Esophagus mucosa (tissue), 1 donor: ENCODE measurements around the gene HCRT. TPM values are rescaled to one million over a fixed set of nuclear protein-coding genes. Genes with fewer than 3 reads are reported as not detected.
A peak's percentile ranks its signal among the peaks of the same experiment; 100 is the strongest.
"Not testable (repeated sequence)": the region's sequence is repeated elsewhere in the genome, so short reads cannot be mapped to it uniquely, and the experiment has no call there.

Experiments
- ATAC-seq: fragments of 200-7000 bp; cut with Tn5 transposase; one replicate; pipeline ENCODE4 v1.9.1; 2020
- total RNA-seq: library from RNA; stranded (reverse); gene quantifications from one replicate; pipeline ENCODE4 v1.2.4, GENCODE V29; 2023
- donor health status: DM: yes; HTN: yes; CAD: no.

Gene HCRT, protein sequence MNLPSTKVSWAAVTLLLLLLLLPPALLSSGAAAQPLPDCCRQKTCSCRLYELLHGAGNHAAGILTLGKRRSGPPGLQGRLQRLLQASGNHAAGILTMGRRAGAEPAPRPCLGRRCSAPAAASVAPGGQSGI
- total RNA-seq, result not detected

DNA sequence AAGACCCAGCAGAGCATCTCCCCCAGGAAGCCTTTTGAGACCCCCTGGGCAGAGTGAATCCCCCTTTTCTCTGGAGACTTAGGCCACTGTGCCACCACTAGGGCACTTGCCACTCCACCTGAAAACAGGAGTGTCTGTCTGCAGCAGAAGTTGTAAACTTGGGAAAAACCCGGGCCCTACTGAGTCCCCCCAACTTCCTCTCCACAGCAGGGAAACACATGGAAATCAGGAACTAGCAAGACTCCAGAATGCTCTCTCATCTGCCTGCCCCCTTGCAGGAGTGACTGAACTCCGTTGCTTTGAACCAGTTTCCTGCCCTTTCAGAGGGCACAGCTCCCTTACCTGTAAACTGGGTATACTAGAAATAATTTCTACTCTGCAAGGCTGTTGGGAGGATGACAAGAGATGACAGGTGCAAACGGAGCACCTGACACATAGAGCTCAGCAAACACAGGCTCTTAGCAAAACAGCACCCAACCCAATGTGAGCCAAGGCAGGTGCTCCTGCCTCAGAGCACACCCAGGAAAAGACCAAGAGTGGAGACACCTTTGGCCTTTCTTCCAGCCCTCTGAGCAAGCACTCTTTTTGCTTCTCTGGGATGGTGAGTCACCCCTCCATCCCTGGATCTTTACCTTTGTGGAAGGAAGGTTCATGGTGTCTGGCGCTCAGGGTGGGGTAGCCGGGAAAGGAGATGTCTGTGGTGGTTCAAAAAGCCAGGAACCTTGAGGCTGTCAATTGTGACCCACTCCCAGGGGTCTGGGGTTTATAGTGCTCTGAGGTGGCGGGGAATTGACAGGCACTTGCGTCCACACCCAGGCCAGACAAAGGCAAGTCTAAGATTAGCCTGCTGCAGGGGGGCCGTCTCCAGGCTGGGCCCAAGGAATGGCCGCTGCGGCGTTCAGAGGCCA lies at the start of gene HCRT:
Gene HCRT (minus strand): TSS at position 740 of the 908 bp plus-strand sequence. CDS start 87 bp downstream, at position 653.
- ATAC-seq, result peak; percentile 25

DNA sequence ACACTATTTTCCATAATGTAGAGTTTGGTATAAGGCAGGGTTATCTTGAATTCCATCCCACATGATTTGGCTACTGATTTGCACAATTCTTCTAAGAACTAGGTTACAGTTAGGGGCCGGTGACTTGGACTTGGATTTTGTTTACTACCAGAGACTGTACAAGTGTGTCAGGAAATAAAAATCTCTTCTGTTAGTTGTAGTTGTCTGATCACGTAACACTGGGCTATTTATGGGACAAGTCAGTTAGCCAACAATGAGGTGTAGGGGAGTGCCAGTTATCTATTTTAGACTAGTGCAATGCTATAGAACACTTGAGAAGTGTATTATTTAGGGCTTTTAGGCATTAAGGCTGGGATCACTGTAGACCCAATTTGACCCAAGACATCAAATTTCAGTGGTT lies 48.7 kb upstream of the HCRT start:
- ATAC-seq, result no peak

DNA sequence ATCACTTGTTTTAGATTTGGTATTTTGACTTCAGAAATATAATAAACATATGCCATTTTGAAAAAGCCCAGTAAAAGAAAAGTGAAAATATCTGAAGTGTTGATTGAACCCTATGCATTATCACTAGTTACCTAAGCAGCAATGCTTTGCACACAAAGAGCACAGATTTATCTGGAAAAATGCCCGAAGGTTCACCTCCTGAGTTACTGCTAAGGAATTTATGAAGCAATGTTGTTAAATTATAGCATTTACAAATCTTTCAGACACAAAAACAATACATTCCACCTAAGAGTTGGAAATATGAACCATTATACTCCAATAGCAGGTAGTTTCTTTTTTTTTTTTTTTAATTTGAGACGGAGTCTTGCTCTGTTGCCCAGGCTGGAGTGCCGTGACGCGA lies 47.9 kb upstream of the HCRT start:
- no peak for ATAC-seq

DNA sequence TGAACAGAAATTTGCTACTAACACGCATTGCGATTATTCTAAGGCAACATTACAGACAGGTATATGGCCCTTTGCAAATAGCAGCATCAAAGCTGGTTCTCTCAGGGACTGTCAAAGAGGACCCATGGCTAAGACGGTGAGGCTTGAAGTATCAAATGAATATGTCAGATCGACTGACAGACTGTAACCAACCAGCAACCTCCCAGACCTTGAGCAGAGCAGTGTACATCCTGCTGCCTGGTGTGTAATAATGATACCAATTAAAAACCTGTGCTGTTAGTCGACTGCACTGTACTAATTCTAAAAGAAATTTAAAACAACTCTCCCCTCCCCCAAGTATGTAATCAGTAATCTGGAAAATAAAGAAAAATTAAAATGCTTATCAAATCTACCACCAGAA lies 45.0 kb upstream of the HCRT start:
- no peak for ATAC-seq

DNA sequence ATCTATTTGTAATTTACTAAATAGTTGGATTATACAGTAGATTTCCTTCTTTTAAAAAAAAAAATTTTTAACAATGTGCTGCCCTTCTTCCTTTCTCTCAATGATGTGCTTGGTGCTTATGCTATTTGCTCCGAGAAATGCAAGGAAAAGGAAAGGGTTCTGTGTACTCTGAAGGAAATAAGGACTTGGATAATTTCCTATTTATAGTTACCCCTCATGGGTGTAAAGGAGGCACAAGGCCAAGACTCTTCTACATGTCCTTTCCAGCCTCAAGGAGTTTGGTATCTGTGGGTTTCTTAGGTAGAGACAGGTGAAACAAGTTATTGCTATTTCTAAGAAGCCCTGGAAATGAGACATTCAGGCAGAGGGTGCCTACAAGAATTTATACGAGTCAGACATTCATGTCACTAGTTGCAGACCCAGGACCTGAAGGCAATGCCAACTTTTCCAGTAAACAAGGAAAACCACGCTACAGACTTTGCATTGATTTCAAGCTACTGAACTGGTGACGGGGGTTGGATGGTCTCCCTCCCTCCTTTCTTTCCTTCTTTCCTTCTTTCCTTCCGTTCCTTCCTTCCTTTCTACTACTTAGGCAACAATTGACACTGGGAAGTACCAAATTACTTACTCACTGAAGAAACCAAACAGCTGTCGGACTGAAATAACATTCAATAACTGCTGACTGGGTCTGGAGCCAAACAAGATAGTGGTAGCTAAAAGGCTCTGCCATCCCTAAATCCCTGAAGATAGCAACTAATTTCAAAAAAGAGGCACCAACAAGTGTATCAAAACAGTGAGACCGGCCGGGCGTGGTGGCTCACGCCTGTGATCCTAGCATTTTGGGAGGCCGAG lies 42.8 kb upstream of the HCRT start:
- ATAC-seq, result no peak

DNA sequence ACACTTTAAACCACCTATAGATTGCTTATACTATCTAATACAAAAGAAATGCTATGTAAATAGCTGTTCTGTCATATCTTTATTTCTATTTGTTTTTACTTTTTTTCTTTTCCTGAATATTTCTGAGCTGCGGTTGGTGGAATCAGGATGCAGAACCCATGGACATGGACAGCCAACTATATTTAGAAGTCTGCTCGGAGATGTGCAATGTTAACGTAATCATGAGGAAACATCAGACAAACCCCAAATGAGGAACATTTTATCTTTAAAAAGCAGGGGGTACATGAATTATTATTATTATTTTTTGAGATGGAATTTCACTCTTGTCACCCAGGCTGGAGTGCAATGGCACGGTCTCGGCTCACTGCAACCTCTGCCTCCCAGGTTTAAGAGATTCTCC lies 40.4 kb upstream of the HCRT start:
- no peak for ATAC-seq

DNA sequence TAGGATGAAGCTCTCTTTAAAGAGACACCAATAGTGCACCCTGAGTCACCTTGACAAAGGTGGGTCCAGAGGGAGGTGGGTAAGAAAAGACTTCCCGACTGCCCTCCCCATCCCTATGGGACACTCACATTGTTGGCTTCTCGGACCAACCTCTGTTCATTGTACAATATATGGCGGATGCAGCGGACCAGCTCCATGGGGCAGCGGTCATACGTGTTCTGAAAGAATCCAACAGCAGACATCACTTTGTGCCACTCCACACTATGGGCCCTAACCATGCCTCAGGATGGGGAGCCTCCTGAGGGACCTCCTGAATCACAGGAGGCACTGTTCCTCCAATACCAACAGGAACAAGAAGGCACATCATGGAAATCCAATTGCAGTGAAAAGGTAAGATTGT lies 39.4 kb upstream of the HCRT start:
- ATAC-seq, result no peak

DNA sequence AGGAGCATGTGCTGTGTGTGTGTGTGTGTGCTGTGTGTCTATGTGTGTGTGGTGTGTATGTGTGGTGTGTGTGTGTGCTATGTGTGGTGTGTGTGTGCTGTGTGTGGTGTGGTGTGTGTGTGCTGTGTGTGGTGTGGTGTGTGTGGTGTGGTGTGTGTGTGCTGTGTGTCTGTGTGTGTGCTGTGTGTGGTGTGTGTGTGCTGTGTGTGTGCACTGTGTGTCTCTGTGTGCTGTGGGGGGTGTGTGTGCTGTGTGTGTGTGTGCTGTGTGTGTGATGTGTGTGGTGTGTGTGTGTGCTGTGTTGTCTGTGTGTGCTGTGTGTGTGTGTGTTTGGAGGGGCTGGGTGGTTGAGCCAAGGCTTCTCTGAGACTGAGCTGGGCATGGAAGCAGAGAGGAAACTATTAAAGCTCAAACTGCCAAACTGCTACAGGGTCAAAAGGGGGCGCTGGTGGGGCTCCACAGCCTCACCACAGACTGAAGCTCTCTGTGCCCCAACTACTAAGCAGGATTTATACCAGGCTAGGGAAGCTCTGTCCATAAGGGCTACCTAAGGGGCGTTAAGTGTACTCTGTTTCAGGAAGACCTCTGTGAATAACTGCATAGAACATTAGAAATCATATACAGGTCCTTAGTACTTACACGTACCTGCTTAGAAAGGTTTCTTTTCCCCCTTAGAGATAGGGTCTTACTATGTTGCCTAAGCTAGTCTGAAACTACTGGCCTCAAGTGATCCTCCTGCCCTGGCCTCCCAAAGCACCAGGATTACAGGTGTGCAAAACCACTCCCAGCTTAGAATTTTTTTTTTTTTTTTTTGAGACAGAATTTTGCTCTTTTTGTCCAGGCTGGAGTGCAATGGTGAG lies 36.9 kb upstream of the HCRT start:
- ATAC-seq, result peak; percentile 42

DNA sequence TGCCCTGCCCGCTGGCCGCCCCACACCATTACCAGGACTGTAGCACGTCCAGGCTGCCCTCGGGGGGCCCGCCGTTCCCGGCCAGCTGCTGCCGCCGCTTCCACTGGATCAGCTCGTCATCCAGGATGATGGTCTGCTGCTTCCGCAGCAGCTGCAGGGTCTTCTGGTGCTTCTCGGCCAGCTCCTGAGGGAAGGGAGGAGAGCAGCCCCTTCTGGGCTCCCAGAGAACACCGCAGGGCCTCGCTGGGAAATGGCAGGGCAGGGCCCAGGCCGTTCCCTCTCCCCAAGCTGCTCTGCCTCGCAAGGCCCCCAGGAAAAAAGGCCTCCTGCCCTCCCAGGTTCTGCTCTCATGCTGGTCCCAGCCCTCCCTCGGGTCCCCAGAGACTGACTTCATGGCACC lies 34.0 kb upstream of the HCRT start:
- ATAC-seq, result not testable (repeated sequence)

DNA sequence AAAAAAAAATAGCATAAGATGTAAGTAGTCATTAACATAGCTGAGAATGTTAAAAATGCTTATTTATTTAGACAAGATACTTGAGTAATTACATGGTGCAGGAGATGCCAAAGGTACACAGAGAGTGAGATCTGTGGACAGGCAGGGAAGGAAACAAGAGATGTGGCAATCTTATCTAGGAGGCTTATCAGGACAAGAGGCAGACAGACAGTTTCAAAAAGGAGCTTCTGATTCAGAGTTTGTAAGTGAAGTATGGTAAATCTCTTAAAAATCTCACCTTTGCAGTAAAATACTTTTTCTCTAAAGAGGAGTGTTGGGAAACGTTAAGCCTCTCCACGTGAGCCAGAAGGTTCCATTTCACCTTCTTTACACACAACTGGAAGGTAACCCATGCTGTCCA lies 28.9 kb upstream of the HCRT start:
- no peak for ATAC-seq

DNA sequence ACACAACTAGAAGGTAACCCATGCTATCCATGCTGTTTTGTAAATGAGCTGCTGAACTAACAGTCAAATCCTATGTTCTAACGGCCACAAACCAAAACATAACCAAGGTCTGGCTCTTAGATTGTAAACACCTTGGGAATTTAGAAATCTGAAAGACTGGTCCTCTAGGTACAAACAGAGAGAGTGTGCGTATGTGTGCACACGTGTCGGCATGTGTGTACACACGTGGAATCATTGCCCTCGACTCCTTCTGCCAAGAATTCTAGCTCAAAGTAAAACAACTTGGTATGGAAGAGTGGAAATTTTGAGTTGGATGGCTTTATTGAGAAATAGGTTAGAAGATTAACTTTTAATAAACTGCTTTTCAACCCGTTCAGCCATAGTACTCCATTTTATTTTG lies 27.1 kb upstream of the HCRT start:
- ATAC-seq, result no peak

DNA sequence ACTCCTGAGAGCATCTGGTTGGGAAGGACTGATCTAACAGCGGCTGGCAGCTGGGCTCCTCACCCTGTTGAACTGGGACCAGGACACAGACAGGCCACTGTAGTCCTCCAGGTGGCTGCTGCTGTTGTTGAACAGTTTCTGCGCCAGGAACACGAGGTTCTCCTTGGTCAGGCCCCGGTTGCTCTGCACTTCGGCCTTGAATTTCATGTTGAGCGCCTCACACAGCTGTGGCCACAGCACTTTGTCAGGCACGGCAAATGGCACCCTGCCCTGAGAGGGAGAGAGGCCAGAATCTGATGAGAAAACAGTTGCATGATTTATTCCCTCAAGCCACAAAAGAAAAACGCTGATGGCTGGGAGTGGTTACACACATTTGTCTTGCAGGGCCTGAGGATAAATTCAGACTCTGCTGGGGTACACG lies 26.7 kb upstream of the HCRT start:
- peak; percentile 28 for ATAC-seq

DNA sequence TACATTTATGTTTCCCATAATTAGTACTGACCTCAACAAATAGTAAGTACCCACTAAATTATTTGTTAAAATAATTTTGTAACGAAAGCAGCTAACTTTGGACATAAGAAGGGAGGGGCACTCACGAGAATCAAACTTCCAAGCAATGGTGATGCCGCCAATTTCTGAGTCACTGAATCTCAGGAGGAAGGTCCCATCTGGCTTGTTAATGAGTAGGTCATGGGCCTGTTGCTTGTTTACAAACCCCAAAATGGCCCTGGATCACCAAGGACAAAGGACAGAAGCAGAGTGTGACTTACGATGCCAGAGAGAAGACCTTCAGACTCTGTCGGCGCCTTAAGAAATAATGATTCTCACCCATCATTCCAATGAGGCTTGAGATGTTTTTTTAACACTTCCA lies 24.8 kb upstream of the HCRT start:
- no peak for ATAC-seq

DNA sequence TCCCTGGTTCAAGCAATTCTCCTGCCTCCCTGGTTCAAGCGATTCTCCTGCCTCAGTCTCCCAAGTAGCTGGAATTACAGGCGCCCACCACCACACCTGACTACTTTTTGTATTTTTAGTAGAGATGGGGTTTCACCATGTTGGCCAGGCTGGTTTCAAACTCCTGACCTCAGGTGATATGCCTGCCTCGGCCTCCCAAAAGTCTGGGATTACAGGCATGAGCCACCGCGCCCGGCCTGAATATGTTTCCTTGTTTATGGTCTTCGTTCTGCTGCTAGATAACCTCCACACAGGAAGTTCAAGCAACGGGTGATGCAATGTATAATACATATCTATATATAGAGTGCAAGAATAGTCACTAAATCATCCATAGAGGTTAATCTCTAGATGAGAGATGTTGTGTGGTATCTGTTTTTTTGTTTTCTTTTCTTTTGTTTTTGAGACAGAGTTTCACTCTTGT lies 20.9 kb upstream of the HCRT start:
- ATAC-seq, result not testable (repeated sequence)

DNA sequence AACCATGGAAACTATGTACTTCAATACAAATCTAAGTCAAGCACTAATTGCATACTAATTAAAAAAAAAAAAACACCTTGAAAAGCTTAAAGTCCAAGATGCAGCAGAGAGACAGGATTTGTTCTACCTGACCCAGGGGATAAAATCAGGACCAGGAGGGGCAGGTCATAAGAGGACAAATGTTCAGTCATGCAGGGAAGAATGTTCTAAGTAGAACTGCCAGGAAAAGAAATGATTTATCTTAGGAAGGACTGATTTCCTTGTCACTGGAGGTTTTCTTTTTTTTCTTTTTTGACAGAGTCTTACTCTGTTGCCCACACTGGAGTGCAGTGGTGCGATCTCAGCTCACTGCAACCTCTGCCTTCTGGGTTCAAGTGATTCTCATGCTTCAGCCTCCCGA lies 18.1 kb upstream of the HCRT start:
- ATAC-seq, result no peak

DNA sequence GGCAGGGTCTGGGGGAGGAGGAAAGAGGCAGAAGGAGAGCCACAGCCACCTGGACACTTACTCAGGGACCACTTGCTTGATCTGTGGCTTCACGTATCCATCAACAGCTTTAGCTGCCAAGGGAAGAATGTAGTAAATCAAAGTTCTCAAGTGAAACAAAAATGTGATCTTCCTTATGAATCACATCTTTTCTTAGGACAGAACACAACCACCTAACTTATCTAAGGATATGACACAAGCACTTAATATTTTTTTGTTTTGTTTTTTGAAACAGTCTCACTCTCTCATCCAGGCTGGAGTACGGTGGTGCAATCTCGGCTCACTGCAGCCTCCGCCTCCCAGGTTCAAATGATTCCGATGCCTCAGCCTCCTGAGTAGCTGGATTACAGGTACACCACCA lies 17.4 kb upstream of the HCRT start:
- ATAC-seq, result no peak

DNA sequence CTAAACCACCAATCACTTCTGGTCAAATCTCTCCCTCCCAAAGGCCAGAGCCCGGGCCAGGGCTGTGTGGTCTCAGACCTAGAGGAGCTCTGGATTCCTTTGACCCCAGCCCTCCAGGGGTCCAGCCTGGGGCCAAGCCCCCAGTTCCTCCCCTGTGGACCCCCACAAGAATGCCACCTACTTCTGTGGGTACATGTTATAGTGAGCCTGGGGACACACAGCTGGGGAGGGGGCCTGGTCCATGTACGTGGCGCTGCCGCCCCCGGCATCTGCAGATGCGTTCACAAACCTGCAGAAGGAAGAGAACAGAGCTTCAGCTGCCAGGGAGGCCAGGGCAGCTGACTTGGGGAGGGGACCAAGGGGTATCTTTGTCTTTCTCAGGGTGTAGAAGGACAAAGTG lies 16.9 kb upstream of the HCRT start:
- no peak for ATAC-seq

DNA sequence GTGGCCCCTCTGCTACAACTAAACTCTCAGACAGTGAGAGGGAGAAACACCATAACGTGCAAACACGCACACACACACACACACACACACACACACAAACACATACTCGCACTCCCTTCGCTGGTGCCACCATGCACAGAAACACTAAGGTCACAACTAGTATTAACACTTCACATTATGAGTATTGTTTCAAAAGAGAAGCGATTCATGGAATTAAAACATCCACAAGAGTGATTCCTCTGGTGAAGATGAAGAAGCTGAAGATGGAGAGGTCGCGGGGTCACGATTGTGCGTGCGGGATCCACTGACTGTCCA lies 16.2 kb upstream of the HCRT start:
- ATAC-seq, result no peak

DNA sequence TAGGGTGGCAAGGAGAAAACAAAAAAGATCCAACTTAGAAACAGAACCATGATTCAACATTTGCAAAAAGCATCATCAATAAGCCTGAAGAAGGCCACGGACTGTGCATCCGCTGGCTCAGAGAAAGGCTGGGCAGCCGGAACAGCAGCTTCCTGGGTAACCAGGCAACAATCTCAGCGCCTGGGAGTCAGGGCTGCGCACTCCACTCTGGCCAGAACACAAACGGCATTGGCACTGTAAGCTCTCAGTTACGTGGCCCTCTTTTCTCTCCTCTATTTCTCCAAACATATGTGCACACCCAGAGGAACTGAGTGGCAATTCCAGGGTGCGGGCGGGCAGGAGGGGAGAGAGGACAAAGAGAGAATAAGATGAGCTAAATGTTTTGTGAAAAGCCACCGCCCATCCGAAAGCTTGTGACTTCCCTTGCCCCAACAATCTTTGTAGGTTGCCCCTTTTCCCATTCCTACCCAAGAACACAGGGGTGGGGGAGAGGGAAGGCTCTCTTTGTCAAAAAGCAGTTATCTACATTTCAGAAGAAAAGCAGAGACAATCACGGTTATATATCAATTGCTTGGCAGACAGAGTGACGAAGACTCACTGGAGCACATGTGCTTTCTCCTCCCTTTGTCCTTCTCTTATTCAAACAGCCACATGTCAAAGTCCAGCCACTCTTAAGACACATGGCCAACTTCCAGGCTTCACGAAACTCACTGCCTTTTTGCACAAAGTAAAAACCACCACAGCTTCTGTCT lies 15.6 kb upstream of the HCRT start:
- ATAC-seq, result no peak

DNA sequence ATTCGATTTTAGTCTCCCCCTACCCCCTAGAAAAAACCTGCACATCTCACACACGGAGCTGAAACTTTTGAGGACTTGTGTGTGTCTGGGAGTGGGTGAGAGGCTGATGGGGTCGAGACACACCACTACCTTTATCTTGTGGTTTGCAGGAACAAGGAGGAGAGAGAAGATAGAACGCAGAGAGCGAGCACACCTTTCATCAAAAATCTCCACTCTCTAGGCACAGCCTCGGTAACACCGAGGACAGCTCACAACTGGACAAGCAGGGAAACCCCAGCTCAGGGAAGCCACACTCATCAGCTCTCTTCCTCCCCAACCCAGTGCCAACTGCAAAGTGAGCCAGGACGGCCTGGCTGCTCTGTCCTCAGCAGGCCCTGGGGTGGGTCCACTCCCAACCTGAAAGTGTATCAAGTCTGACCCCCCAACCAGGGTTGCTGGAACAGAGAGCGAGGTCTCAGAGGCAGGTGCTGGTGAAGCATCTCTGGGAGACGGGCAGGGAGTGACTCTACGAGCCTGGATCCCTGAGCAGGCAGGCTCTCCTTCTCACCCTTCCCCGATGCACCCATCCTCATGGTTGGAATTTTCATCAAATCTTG lies 14.3 kb upstream of the HCRT start:
- ATAC-seq, result no peak

DNA sequence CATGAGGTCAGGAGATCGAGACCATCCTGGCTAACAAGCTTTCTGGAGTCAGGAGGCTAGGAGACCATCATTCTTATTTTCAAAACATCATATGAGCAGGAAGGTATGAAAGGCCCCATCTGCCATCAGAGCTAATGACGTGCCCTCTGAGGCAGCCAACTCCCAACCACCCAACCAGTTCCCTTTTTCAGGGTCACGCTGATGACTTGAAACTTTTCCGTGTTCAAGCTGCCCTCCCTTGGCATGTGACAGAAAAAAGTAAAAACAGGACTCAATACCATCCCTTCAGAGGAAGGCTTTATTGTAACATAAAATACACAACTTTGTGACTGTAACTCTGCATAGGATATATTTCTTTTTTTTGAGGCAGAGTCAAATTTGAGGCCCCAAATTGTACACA lies 13.6 kb upstream of the HCRT start:
- ATAC-seq, result no peak
